COLO829 (cell line): ENCODE measurements around the gene CERS6.
"Not testable (repeated sequence)": the region's sequence is repeated elsewhere in the genome, so short reads cannot be mapped to it uniquely, and the experiment has no call there.

Experiments
- DNase-seq: peaks from one replicate; pipeline ENCODE4 v3.0.0; 2012; ENCODE audit warnings: low spot score

The CERS6 gene

DNA sequence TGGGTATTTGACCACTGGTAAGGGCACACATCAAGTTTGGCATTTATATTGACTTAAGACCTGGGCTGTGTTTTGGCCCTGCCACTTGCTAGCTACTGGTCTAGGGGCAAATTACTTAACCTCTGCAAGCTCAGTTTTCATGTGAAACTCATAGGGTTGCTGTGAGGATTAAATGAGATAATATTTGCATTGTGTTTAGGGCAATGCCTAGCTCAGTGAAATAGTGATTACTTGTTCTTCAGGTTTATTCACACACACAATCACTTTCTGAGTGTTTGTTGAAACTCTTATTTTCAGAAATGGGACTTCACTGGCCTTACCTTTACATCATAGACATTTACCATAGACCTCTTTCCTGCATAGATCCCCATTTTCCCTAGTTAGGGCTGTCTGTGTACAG, 12.3 kb downstream of the CERS6 start:
- DNase-seq: no peak

DNA sequence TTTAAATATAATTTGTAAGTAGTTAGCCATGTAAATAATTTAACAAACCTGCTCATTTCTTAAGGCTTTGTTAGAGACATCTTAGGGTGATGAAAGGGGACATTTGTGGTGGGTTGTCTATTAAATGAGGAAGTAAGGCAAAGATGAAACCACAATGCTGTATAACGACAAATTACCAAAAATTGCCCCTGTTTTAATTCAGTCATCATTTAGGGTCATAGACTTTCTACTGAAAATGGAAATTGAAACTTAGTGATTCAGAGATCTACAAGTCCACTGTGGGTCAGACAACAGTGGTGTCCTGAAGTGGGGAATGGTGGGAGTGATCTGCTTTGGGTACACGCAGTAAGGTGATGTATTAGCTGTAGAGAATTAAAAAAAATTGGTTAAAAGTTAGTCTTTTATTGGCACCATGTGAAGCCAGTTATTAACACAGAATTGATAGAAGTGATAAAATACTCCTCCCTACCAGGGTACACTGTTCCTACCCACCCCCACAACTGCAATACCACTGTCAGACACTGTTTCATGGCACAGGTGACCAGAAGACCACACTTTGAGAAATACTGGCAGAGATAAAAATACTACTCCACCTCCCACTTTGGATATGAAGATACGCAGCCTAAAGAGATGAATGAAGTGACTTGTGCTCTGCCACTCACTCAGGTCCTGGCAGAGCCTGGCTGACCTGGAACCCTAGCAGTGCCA, 13.4 kb downstream of the CERS6 start:
- DNase-seq: no peak

DNA sequence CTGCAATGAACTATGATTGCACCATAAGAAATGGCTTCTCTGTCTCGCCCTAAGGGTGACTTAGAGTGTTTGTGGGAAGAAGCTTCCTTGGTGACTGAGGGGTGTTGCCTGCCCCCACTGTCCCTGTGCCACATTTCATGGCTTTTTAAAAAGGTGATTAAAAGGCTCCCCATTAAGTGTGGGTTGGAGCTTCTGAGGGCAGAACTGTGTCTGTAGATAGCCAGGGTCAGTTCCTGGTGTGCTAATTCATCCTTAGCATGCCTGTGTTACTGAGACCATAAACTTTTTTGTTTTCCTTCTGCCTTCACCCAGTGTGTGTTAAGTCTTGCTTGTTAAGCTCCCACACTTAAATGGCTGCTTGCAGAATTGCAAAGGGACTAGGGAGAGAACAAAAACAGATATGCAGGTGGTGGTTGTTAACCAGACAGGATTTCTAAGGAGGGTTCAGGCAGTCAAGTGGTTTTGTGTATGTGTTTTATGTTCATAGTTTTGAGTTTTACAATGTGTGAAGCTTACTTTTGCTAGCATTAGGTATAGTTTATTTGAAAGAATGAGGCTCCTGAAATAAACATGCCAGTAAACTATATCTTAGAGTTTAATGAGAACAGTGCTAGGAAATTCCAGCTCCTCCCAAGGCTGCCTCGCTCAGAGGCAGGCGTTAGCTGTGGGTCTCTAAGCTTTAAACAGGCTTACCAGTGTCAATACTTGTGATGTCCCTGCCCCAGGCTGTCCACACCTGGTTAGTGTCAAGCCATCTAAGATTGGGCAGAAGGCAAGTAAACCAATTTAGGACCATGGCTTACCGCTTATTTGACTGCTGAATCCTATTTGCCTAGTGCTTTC, 14.5 kb downstream of the CERS6 start:
- no peak for DNase-seq

DNA sequence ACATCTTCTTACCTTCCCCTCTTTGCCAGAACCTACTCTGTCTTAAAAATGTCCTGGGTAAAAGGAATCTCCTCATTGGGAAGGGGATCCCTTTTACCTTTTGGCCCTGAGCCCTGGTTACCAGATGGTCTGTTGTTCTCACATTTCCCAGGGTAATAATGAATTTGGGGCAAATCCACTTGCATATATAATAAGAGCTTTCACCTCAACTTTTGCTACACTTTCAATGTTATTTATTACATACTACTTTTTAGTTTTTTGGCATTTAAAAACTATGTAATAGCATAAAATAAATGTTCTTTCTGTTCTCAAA, 15.0 kb downstream of the CERS6 start:
- DNase-seq: no peak

DNA sequence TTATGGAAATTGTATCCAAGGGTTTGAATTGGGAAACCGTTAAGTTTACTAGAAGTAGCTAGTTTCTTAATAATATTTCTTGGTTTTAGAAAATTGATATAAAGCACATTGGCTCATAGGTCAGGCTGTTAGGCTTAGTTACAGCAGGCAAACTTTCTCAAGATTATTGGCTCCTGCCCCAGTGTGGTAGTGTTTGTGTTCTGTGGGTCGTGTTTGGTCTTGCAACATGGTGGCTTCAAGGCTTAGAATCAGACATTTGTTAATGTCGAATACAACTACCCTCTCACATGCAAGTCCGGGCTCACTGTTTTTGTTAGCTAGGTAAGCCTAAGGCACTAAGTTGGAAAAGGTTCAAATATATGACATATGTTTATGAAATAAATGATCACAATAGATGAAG, 19.6 kb downstream of the CERS6 start:
- no peak for DNase-seq

DNA sequence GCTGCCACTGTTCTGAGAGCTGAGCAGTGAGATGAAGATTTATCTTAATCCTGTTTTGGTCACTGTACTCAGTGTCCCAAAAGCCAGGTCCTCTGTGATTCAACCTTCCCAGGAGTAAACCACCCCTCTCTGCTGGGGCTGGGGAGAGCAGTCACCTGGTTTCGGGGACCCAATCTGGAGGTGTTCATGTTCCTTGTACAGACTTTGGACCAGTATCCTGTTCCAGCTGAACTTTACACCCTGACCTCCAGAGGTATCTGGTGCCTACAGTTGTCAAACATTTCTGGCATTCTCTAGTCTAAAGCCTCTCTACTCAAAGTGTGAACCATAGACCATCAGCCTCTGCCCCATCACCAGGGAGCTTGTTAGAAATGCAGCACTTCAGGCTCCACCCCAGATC, 22.1 kb downstream of the CERS6 start:
- DNase-seq: no peak

DNA sequence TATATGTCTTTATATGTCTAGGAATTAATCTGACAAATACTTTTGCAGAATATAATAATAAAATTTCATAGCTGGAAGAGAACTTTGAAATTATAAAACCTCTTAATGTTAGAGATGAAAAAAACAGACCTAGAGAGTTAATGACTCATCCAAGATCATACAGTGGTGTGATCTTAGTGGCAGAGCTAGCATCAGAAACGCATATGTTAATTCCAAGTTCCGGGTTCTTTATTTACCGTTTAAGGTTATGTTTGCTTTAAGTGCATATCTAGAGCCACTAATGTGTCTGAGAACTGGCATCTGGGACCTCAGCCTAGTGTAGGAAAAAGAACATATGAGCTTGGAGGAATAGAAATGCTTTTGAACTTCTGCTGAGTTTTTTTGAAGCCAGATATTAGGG, 24.3 kb downstream of the CERS6 start:
- DNase-seq: no peak

DNA sequence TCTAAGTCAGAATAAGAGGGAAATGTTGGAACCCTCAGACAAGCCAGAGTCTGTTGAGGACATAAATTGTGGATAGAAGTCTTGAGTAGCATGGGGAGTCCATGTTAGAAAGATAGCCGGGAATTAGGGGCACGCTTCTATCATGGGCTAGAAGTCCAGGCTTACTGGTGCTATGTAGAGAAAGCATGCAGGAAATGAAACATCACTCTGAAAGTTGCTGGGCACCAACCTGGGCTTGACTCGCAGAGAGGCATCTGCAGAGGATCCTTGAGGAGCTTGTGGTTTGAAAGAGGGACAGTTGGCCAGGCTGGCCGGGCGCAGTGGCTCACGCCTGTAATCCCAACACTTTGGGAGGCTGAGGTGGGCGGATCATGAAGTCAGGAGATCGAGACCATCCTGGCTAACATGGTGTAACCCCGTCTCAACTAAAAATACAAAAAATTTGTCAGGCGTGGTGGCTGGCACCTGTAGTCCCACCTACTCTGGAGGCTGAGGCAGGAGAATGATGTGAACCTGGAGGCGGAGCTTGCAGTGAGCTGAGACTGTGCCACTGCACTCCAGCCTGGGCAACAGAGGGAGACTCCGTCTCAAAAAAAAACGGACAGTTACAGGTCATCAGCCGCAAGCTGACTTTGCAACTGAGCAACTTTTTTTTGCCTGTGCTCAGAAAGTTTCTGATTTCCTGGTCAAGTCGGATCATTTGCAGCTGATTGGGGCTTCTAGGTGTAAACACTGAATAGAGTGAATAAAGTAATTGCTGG, 24.9 kb downstream of the CERS6 start:
- no peak for DNase-seq

DNA sequence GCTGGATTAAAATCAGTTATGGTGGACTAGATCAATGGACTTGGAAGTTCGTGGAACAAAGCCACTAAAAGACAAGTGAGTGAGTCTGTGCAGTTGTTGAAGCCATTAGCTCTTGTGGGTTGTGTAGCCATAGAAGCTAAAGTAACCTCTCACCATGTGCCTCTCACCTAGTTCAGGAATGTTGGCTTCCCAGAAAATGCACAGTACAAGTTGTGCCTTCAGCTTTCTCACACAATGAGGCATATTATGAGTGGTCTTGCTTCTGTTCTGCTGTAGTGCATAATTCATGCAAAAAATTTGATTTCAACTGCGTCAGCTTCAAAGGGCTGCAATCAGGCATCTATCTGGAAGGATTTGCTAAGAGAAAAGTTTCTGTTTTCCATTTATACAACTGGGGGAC, 26.2 kb downstream of the CERS6 start:
- DNase-seq: no peak

DNA sequence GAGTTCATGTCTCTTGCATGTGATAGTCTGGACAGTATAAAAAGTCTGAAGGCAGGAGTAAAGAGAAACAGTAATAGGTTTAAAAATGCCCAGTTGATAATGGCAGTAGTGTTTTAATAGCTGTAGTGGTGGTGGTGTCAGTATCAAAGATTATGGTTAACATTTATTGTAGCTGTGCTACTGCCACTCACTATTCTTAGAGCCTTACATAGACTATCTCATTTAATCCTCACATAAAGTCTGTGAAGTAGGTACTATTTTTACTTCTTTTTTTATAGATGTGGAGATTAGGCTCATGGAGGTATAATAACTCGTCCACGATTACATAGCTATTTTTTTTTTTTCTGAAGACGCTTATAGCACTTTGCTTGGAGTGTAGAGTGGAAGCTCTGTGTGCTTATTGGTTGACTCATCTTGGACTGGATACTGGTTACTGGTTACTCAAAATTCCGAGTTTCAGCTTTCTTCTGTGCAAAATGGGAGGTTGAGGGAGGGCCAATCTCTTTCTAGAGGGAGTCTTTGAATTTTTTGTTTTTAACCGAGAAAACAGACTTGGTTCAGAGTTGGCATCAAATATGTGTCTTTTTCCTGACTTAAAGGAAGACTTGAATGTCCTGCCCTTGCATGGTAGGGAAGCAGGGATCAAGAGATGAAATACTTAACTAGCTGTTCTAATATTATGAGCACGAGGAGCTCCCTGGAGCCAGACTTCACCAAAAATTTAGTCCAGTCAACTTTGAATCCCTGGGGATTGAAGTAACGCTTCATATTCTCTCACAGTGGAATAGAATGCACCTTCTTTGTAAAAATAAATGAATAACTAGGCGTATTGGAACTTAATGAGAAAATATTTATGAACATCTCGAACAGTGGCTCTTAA, 27.1 kb downstream of the CERS6 start:
- DNase-seq: no peak

DNA sequence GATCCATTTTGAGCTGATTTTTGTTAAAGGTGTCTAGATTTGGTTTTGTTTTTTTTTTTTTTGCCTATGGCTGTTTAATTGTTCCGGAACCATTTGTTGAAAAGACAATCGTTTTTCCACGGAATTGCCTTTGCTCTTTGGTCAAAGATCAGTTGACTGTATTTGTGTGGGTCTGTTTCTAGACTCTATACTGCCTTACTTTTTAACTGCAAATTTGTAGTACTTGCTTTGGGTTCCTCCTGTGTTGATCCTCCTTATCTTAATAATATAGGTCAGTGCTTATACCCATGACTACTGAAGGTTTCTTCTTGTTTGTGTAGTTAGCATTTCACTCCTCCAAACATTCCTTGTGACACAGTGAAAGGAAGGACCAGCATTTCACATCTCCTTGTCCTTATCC, 30.4 kb downstream of the CERS6 start:
- no peak for DNase-seq

DNA sequence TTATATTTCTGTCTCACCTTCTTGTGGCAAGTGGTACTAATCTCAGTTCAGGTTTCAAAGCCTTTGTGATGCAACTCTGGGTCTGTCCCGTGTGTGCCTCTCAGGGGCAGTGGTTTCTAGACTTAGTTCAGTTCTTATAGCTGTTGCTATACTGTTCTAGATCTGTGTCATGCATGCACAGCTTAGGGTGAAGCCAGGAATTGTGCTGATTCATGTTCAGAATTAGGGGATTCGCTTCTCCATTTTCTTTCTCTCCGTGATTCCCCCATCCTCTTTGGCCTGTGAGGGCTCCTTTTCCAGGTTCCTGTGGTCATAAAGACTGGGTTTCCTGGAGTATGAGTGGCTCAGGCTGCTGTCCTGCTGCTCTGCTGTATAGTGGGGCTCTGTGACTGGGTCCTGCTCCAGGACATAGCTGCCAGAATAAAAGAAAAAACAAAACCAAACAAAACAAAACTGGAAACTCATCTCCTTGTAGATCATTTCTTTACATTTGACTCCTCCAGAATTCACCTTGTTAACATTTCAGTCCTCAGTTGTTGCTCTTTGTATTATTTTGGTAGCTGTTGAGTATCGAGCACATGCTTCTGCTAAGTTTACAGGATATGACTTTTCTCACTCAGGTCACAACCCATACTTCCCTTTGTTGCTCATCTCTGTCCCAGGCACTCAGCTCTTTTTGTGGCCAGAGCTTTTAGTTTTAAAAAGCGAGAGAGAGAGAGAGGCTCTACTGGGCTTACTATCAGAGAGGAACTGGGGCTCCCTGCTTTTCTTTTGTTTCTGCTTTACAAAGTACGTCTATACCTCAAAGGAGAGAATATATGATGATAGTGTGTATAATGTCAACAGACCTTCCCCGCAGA, 34.2 kb downstream of the CERS6 start:
- DNase-seq: no peak

DNA sequence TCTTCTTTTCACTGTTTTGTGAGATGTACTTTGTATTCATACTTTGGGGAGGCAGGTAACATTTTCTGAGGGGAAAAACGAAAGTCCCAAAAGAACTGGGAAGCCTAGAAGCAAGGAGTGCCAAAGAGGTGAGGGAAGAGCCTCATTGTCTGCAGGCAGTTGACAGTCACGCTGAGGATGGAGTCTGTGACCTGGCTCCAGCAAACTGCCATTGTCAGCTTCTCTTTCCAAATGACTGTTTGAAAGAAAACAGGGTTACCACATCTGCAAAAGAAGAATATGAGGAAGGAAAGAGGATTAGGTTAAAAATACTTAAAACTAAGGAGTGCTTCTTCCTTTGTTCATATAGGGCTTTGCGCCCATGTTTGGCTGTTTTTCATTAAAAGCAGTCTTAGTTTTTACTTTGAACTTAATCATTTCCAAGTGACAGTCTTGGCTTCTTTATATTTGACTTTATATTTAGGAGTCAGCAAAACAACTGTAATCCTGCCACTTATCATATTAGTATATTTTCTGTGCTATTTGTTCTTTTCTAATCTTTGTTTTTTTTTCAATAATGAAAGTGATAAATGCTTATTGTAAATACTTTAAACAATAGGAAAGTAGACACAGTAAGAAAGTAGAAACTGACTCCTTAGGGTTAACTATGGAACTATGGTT, 35.0 kb downstream of the CERS6 start:
- no peak for DNase-seq

DNA sequence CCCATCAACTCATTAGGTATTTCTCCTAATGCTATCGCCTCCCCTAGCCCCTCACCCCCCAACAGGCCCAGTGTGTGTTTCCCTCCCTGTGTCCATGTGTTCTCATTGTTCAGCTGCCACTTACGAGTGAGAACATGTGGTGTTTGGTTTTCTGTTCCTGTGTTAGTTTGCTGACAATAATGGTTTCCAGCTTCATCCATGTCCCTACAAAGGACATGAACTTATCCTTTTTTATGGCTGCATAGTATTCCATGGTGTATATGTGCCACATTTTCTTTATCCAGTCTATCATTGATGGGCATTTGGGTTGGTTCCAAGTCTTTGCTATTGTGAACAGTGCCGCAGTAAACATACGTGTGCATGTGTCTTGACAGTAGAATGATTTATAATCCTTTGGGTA, 35.7 kb downstream of the CERS6 start:
- not testable (repeated sequence) for DNase-seq

DNA sequence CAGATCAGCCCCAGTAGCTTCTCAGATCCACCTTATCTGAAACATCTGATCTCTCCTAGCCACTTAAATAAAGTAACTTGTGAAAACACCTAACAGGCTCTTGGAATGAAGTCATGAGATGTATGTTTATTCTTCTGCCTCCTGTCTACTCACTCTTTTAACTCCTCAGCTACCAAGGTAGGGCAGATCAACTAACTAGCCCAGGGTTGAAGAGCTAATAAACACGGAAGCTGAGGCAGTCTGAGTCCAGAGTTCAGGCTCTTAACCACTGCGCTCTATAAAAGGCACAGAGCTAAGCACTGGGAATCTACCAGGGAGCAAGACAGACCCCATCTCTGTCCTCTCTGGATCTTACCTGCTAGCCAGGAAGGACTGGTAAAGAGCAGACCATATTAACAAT, 37.1 kb downstream of the CERS6 start:
- DNase-seq: not testable (repeated sequence)

DNA sequence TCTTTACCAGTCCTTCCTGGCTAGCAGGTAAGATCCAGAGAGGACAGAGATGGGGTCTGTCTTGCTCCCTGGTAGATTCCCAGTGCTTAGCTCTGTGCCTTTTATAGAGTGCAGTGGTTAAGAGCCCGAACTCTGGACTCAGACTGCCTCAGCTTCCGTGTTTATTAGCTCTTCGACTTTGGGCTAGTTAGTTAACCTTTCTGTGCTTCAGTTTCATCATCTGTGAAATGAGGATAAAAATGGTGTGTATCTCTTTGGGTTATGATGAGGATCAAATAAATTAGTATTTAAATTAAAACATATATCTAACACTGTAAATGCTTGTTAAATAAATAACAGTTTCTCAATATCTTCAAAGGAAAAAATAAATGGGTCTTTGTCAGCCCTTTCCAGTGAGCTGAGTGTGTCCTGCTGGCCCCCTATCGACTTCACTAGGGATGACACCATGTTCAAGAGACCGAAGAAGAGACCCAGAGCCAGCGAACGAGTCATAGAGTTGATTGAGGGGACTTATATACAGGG, 38.2 kb downstream of the CERS6 start:
- no peak for DNase-seq

DNA sequence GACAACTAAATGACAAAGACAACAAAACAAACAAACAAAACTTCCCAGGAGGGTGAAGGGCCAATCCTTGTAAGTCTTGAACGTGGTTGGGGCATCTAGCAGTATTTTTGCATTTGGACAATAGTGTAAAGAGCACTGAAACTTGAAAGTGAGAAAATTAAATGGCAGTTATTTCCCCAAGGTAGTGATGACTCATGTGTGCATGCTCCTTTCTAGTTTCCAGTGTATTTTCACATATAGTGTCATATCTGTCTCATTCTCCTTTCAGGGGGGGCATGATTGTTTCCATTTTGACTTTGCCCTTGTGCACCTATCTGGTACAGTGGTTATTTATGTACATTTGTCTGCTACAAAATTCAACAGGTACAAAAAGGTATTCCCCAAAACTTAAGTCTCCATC, 39.5 kb downstream of the CERS6 start:
- no peak for DNase-seq

DNA sequence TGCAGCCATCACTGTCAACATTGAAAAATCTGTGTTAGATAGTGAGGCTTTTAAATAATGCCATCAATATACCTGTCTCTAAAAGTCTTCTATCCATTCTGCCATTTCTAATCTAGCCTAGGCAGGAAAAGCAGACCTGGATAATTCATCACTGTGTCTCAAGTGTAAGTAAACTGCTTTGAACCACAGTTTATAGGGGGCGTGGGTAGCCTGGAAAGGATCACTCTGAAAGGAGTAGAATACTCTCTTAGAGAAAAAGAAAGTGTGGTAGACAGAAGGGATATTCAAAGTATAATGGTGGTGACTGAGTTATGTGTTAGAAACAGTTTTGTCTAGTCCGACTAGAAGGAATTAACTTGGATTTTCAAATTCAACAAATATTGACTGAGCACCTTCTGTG, 40.8 kb downstream of the CERS6 start:
- no peak for DNase-seq

DNA sequence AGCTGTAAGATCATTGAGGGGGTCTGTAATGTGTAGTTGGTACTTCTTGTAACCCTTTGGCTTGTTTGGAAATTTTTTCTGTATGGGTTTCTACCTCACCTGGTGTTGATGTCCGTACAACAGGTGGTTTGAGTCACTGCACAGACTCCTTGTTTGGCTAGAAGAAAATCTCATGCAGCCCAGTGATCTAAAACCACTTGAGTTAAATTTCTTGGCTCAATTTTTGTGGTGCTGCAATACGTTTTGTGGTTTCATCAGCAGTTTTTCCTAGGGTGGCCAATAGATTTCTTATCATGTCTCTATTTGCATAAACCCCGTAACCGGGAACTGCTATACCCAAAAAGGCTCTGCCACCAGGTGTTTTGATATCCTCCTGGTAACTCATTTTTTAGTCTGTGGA, 43.4 kb downstream of the CERS6 start:
- no peak for DNase-seq

DNA sequence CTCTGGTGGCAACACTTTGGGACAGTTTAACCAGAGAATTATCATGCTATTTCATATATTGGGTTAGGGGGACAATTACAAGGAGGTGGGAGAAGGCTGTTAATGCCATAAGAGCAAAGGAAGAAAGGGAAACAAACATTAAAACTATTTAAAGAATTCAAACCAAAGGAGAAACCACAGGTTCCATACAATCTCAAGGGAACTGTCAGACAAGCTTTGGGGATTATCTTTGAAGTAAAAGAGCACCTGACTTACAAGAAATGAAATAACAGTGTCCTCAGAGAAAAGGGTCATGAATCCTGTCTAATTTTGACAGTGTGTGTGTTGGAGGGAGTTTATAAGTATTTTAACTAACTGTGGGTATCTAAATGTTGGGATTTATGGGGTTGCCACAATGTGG, 44.4 kb downstream of the CERS6 start:
- DNase-seq: no peak
